GM18498 (cell line): ENCODE results near the gene POC5.
A peak's percentile ranks its signal among the peaks of the same experiment; 100 is the strongest.
"Not testable (repeated sequence)": the region's sequence is repeated elsewhere in the genome, so short reads cannot be mapped to it uniquely, and the experiment has no call there.

Source experiments
- ATAC-seq: cut with Tn5 transposase; IDR thresholded peaks from one replicate; pipeline ENCODE4 v1.9.1; 2021; ENCODE audit warnings: mild to moderate bottlenecking, moderate library complexity; ENCODE audit not compliant: unreplicated experiment

POC5 gene, protein sequence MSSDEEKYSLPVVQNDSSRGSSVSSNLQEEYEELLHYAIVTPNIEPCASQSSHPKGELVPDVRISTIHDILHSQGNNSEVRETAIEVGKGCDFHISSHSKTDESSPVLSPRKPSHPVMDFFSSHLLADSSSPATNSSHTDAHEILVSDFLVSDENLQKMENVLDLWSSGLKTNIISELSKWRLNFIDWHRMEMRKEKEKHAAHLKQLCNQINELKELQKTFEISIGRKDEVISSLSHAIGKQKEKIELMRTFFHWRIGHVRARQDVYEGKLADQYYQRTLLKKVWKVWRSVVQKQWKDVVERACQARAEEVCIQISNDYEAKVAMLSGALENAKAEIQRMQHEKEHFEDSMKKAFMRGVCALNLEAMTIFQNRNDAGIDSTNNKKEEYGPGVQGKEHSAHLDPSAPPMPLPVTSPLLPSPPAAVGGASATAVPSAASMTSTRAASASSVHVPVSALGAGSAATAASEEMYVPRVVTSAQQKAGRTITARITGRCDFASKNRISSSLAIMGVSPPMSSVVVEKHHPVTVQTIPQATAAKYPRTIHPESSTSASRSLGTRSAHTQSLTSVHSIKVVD

DNA sequence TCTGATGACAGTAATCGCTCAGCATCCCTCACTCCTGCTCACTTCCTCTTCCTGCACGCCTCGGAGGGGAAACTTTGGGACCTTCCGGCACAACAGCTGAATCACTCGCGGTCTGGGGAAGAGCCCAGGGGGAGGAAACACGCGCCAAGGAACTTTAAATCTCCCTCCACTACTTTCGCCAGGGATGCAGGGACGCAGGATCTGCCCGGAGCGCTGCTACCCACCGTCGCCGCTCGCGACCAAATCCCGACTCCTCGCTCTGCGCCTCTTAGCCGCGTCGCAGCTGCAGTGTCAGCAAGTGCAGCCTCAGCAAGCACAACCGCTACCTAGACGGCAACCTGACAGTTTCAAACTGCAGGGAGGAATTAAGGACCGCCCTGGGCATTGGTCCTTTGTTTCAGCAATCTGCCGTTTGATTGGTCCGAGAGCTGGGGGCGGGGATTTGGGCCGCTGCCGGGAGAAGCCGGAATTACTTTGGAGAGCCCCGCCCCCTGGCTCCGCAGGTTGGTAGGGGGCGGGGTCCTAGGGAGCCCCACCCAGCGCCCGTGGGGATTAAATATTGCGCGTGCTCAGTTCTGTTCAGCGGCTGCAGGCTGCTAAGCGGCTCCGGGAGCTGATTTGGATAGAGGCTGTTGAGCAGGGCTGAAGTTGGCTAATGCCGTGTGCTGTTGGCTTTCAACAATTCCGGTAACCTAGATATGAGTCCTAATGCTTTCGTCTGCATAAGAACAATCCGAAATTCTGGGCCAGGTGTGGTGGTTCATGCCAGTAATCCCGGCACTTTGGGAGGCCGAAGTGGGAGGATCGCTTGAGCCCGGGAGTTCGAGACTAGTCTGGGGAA lies at the start of gene POC5:
Gene POC5, minus strand, starts transcription at position 356 of the 841 bp plus-strand sequence. CDS start 4,500 bp downstream, outside the sequence.
- ATAC-seq = peak; percentile 97

GRCh38 chr5:75758116-75758515 lies 40.9 kb upstream of the POC5 start:
- ATAC-seq = no peak

- no peak for ATAC-seq
Observed at GRCh38 chr5:75756981-75757380, 39.7 kb upstream of the POC5 start.

DNA sequence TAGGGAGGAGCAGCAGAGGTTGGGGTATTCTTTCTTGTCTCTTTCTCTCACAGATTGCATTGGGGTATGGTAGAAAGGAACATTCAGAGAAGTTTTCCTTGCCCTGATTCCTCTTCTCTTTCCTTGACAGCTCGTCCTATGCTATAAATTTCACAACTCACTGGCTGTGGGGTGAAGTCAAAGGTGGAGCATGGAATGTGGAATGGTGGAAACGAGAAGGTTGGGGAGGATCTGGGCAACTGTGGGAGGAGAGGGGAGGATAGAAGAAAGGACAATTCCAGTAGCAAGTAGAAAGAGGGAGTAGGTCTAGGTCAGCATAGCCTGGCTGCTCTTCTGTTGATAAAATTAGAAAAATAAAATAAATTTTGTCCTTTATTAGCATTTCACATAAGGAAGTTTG lies 39.0 kb upstream of the POC5 start:
- no peak for ATAC-seq

- ATAC-seq = no peak
Observed at GRCh38 chr5:75753182-75753581, 35.9 kb upstream of the POC5 start.

DNA sequence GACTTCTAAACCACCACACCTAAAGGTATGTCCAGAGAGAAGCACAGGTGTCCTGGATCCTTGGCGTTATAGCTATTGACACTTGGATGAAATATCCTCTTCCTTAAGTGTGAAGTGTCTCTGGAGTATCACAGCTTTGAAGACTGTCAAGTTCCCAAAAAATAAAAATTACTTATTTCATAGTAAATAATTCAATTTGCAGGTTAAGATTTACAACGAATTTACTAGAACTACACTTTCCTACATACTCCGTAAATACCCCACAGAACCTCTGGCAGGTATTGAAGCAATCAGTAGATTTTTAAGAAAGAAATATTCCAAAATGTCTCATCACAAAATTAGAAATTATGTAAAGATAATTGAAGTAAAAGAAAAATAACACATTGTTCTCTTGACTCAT lies 27.1 kb upstream of the POC5 start:
- no peak for ATAC-seq

DNA sequence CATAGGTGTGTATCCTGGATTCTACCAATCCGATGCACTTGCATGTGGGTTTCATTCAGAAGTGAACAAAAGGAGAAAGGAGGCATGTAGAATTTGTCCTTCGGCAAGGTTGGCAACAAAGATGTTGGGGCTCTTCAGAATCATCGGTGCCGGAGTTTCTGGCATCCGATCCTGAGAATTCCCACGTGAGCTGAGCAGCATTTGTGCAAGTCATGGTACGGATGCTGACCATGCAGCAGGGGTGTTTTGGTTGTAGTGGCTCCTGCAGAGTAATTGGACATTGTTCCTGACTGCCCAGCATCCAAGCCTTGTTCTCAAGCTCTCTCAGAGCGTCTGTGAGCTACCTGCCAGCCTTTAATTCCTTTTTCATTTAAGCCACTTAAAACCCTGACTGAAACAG lies 19.0 kb upstream of the POC5 start:
- ATAC-seq = no peak

GRCh38 chr5:75734913-75735789 lies 17.9 kb upstream of the POC5 start:
- no peak for ATAC-seq

DNA sequence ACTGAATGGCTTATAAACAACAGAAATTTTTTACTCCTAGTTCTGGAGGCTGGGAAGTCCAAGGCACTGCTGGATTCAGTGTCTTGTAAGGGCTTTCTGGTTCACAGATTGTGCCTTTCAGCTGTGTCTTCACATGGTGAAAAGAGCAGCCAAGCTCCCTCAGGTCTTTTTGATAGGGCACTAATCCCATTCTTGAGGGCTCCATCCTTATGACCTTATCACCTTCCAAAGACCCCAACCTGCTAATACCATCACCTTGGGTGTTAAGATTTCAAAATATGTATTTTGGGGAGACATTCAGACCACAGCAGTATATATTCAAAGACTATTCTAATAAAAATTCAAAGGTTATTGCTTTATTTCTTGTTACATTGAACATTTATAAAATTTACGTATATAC lies 16.5 kb upstream of the POC5 start:
- ATAC-seq = no peak

DNA sequence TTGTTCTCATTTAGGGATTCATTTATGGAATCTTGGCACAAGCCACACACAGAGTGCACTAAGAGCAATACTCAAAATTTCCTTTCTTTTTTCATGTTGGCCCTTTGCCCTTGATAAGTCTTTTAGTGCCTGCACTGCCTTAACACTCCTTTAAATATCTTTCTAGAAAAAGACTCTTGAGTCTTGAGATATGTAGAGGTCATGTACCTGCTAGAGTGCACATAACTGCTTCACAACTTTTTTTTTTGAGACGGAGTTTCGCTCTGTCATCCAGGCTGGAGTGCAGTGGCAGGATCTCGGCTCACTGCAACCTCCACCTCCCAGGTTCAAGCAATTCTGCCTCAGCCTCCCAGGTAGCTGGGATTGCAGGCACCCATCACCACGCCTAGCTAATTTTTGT lies 14.3 kb upstream of the POC5 start:
- ATAC-seq = not testable (repeated sequence)

GRCh38 chr5:75729321-75729720 lies 12.1 kb upstream of the POC5 start:
- ATAC-seq = no peak

- no peak for ATAC-seq
Observed at GRCh38 chr5:75727931-75728330, 10.7 kb upstream of the POC5 start.

DNA sequence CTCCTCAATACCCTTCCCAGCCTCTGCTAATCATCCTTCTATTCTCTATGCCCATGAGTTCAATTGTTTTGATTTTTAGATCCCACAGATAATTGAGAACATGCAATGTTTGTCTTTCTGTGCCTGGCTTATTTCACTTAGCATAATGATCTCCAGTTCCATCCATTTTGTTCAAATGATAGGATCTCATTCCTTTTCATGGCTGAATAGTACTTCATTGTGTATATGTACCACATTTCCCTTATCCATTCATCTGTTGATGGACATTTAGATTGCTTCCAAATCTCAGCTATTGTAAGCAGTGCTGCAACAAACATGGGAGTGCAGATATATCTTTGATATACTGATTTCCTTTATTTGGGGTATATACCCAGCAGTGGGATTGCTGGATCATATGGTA lies 9.0 kb upstream of the POC5 start:
- not testable (repeated sequence) for ATAC-seq

GRCh38 chr5:75723378-75723777 lies 6.1 kb upstream of the POC5 start:
- no peak for ATAC-seq

DNA sequence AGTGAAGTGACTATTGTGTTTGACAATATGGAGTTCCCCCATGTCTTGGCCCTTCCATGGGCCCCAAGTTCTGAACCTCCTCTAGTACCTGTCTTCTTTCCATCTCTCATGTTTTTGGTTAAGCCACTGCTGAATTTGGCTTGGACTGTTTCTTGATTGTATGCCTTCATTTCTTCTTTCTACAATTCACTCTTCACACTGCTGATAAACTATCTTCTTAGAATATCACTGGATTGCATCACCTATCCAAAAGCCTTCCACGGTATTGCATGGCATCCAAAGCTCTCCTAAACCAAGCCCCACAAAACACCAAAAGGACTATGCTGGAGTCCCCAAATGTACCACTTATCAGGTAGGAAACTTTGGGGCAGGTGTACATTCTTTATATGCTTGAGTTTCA lies 4.3 kb upstream of the POC5 start:
- no peak for ATAC-seq

GRCh38 chr5:75720882-75721281 lies 3.6 kb upstream of the POC5 start:
- ATAC-seq = no peak

- peak; percentile 18 for ATAC-seq
Observed at GRCh38 chr5:75716715-75717081, 539 bp downstream of the POC5 start.

DNA sequence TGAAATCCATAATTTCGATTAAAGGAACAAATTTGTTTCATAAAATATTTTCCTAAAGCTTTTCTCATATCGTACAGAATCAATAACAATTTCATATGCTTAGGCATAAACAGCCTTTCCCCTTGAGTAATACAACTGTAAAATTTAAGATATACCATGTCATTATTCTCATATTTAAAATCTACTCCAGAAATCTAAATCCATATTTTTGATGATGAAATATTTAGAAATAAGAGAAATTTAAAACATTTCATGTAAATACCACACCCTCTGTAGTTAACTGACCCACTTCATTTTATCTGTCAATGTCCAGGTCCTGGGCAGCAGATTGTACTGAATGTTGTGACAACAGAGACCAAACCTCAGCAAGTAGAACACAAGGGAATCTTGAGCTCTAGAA lies 5.1 kb downstream of the POC5 start:
- no peak for ATAC-seq

GRCh38 chr5:75711151-75711550 lies 6.1 kb downstream of the POC5 start:
- ATAC-seq = no peak

DNA sequence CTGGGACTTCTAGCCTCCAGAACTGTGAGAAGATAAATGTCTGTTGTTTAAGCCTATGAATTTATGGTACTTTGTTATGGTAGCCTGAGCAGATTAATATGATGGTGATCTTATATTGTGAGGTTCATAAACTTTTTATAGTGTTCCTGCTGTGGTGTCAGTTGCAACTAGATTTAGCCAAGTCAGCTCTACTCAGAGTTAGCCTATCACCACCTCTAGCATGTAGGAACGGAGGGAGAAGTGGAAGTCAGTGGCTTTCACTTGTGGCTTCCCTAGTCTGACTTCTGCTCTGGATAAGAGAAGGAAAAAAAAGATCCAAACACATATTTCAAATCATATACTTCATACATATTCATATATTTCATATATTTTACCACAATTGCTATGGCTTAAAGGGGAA lies 6.6 kb downstream of the POC5 start:
- ATAC-seq = no peak
